ENCODE measurements around the gene RPS3.

DNA sequence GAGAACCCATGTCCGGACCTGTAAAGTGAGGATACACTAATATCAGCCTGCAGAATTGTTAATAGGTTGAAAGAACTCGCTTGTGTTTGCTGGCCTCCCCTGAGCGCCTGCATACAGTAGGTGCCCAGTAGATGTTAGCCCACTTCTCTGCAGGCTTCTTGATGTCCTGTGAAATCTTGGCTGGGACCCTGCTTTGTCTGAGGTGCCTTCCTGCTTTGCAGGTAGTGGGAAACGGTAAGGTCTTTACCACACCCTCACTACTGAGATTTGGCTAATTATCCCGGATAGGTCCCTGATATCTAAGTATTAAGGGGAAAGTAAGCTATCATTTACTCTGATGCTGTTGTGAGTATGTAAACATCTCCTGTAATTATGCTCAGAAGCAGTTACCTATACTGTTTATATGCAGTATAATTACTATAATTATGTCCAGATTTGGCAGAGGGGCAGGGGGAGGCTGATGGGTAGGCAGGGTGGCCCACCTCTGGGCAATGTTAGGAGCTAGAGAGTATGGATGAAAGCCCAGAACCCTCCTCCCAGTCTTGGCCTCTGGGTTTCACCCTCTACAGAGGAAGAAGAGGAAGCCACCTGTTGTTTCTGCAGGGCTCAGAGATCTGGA, 46.6 kb upstream of the RPS3 start:
- TF ChIP-seq, protein P1, sequence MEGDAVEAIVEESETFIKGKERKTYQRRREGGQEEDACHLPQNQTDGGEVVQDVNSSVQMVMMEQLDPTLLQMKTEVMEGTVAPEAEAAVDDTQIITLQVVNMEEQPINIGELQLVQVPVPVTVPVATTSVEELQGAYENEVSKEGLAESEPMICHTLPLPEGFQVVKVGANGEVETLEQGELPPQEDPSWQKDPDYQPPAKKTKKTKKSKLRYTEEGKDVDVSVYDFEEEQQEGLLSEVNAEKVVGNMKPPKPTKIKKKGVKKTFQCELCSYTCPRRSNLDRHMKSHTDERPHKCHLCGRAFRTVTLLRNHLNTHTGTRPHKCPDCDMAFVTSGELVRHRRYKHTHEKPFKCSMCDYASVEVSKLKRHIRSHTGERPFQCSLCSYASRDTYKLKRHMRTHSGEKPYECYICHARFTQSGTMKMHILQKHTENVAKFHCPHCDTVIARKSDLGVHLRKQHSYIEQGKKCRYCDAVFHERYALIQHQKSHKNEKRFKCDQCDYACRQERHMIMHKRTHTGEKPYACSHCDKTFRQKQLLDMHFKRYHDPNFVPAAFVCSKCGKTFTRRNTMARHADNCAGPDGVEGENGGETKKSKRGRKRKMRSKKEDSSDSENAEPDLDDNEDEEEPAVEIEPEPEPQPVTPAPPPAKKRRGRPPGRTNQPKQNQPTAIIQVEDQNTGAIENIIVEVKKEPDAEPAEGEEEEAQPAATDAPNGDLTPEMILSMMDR (conservative IDR thresholded peaks at IDR 0.05 in 1 of 2, IDR thresholded peaks at IDR 0.05 in 1 of 2; ENCODE audit: extremely low read depth in 1 of 2, insufficient read depth in 1 of 2, low read depth in 1 of 2, low read length in 2 of 2), result no peak
- TF ChIP-seq EZH2 (IDR thresholded peaks at IDR 0.05; ENCODE audit: borderline replicate concordance, low read length), result no peak

Data from mammary epithelial cell (primary cell).